NB4 (cell line): Measurements from ENCODE around the gene C2orf78.

Experiments
- CTCF ChIP-seq: IDR thresholded peaks from one replicate; pipeline ENCODE4 v1.5.1; 2012; ENCODE audit warnings: low read depth, low read length
- MAX ChIP-seq: IDR thresholded peaks from 2 replicates; pipeline ENCODE4 v1.6.1; 2011; ENCODE audit warnings: low read depth, low read length

GRCh38 chr2:73828389-73828817, 44.4 kb downstream of the C2orf78 start:
- TF ChIP-seq CTCF (no peak), MAX (no peak)
